ENCODE measurements around the gene OTOP1.
"Not testable (repeated sequence)": the region's sequence is repeated elsewhere in the genome, so short reads cannot be mapped to it uniquely, and the experiment has no call there.

The OTOP1 gene

DNA sequence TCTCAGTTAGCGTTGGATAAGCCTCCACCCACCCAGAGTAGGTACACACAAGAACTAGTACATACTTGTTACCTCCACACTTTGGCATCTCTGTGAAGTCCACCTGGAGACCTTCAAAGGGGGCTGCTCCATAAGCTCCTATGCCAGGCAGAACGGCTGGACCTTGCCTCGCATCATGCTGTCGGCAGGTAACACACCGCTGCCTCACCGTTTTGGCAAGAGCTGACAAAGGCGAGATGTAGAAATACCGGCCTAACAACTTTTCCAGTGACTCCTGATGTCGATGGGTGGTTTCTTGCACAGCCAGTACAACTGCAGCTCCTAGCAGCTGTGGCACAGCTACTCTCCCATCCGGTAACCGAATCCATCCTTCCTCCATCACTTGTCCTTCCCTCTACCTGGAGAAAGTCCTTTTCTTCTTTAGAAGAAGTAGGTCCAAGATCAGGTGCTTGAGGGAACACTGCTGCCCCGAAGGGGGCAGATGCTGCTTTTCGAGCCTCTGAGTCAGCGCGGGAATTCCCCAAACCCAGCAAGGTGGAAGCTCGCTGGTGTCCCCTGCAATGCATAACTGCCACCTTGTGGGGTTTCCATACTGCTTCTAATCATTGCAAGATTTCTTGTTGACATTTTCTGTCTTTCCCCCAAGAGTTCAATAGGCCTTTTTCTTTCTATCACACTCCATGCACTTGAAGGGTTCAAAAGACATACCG lies 65.6 kb downstream of the OTOP1 start:
- DNase-seq, result not testable (repeated sequence)

DNA sequence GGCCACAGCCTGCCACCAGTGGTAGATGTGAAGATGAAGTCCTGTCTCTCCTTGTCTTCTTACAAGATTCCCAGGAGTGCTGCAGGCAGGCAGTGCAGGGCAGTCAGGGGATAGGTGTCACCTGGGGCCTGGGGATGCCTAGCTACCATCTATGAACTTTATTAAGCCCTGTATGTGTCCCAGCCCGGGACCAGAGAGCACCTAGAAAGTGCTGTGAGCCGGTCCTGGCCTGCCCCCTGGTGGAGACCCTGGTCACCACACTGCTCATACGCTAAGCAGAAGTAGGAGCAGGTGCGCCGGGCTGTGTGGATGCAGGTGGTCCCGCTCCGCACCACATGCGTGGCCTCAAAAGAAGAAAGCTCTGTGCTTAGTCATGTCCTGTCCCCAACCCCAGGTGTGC lies 81.1 kb downstream of the OTOP1 start:
- not testable (repeated sequence) for DNase-seq

DNA sequence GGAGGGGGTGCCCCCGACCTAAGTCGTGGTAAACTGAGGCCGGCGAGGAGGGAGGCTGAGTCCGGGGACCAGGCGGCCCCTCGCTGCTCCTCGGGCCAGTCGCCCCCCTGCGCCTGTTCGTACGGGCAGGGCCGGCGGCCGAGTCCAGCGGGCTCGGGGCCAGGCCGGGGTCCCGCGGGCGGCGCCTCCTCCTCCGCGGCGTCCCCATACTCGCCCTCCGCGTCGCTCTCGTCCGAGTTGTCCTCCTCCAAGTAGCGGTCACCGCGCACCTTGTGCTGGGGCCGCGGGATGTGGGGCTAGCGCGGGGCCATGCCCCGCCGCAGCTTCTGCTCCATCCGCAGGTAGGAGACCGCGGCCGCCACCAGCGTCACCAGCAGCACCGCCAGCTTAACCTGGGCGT lies 83.4 kb downstream of the OTOP1 start:
- not testable (repeated sequence) for DNase-seq

- DNase-seq, result peak; percentile 3
Measured at GRCh38 chr4:4142679-4143078, 84.0 kb downstream of the OTOP1 start.

DNA sequence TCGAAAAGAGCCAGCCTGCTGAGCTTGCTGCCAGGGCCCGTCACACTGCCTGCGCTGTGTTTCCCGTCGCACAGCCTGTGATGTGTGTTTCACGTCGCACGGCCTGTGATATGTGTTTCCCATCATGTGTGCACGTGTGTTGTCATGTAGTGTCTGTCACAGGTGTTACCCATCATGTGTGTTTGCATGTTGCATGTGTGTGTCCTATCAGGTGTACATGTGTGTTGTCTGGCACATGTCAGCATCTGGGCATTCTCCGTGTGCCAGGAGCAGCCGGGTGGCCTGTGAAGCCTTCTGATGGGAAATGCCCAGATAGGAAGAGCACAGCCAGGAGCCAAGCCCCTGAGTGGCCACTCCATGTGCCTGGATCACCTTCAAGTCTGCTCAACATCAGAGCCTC lies 85.5 kb downstream of the OTOP1 start:
- DNase-seq, result not testable (repeated sequence)

Data from NCI-H345 (cell line).